Measurements from ENCODE around the gene DGKZ. TPM values are rescaled to one million over a fixed set of nuclear protein-coding genes. Genes with fewer than 3 reads are reported as not detected.

Gene DGKZ
- total RNA-seq, 3 donors from 2014 or later, result 42.3 to 46.5 (median 46.2) TPM

- peak in 1 of 3 donors; percentile 40 for TF ChIP-seq POLR2AphosphoS5 (IDR thresholded peaks at IDR 0.05)
- no peak for TF ChIP-seq POLR2A (IDR thresholded peaks at IDR 0.05)
- TF ChIP-seq, protein P1, sequence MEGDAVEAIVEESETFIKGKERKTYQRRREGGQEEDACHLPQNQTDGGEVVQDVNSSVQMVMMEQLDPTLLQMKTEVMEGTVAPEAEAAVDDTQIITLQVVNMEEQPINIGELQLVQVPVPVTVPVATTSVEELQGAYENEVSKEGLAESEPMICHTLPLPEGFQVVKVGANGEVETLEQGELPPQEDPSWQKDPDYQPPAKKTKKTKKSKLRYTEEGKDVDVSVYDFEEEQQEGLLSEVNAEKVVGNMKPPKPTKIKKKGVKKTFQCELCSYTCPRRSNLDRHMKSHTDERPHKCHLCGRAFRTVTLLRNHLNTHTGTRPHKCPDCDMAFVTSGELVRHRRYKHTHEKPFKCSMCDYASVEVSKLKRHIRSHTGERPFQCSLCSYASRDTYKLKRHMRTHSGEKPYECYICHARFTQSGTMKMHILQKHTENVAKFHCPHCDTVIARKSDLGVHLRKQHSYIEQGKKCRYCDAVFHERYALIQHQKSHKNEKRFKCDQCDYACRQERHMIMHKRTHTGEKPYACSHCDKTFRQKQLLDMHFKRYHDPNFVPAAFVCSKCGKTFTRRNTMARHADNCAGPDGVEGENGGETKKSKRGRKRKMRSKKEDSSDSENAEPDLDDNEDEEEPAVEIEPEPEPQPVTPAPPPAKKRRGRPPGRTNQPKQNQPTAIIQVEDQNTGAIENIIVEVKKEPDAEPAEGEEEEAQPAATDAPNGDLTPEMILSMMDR (IDR thresholded peaks at IDR 0.05), result peak in 1 of 3 donors; percentile 11
- H3K27me3 ChIP-seq, result no peaks in the 10 kb centered on the region
- H3K4me3 ChIP-seq, result peak overlapping the region; percentile 63 to 81 (median 75)
- peak overlapping the region; percentile 95 to 96 for H3K27ac ChIP-seq
- intact Hi-C loops (cut with DNase I; ENCODE audit: low total_unique reads), result loop anchor here (10.0 kb wide), 1 partner anchor 154 kb away; no protein-coding TSS in a partner anchor
- H3K4me1 ChIP-seq, result peaks cover 0 to 5% of the 10 kb centered on the region in 2 donors
- peak in 1 of 2 donors; percentile 56 for DNase-seq (ENCODE audit: low spot score in 2 of 2)
- no peaks in the 10 kb centered on the region for H3K36me3 ChIP-seq
- no peaks in the 10 kb centered on the region for H3K9me3 ChIP-seq
These were observed 33.2 kb downstream of the DGKZ start for GRCh38 chr11:46380340-46381047.

- intact Hi-C loops (cut with DNase I; ENCODE audit: low total_unique reads), result loop anchor here (10.0 kb wide), 1 partner anchor 154 kb away; no protein-coding TSS in a partner anchor
- H3K4me1 ChIP-seq, result peaks cover 0 to 5% of the 10 kb centered on the region in 2 donors
- DNase-seq (ENCODE audit: low spot score in 2 of 2), result no peak
- H3K27ac ChIP-seq, result peak within 1 kb of the TSS; percentile 95 to 96
- peak within 1 kb of the TSS; percentile 63 to 81 (median 75) for H3K4me3 ChIP-seq
- TF ChIP-seq POLR2AphosphoS5 (IDR thresholded peaks at IDR 0.05), result peak in 1 of 3 donors; percentile 1
- no peak for TF ChIP-seq POLR2A (IDR thresholded peaks at IDR 0.05)
- H3K27me3 ChIP-seq, result no peaks in the 10 kb centered on the region
- H3K9me3 ChIP-seq, result no peaks in the 10 kb centered on the region
- H3K36me3 ChIP-seq, result no peaks in the 10 kb centered on the region
These were observed 34.0 kb downstream of the DGKZ start, which contains the start of gene MDK for GRCh38 chr11:46381048-46381818. Gene MDK, plus strand, starts transcription at chr11:46381669. Its CDS starts 389 bp downstream, at chr11:46382058.

- Histone ChIP-seq H3K27me3 (no peaks in the 10 kb centered on the region), H3K4me3 (peak overlapping the region; percentile 63 to 81 (median 75)), H3K27ac (peak overlapping the region; percentile 95 to 96), H3K4me1 (peaks cover 0 to 5% of the 10 kb centered on the region in 2 donors), H3K36me3 (no peaks in the 10 kb centered on the region), H3K9me3 (no peaks in the 10 kb centered on the region)
- no peak for DNase-seq (ENCODE audit: low spot score in 2 of 2)
- TF ChIP-seq POLR2AphosphoS5 (IDR thresholded peaks at IDR 0.05) (no peak), POLR2A (IDR thresholded peaks at IDR 0.05) (no peak)
- TF ChIP-seq, protein P1 (IDR thresholded peaks at IDR 0.05), result no peak
- intact Hi-C loops (cut with DNase I; ENCODE audit: low total_unique reads), result loop anchor here (2.0 to 10.0 kb wide), 2 partner anchors 75 to 153 kb away; no protein-coding TSS in a partner anchor
These were observed 34.8 kb downstream of the DGKZ start for GRCh38 chr11:46381819-46382645.

- peaks cover 3 to 6% of the 10 kb centered on the region in 2 donors for H3K27me3 ChIP-seq
- DNase-seq (ENCODE audit: low spot score in 2 of 2), result no peak
- peaks cover 0 to 5% of the 10 kb centered on the region in 2 donors for H3K4me1 ChIP-seq
- no peaks in the 10 kb centered on the region for H3K36me3 ChIP-seq
- H3K27ac ChIP-seq, result no peak overlapping the region
- TF ChIP-seq POLR2AphosphoS5 (IDR thresholded peaks at IDR 0.05) (no peak), POLR2A (IDR thresholded peaks at IDR 0.05) (no peak)
- TF ChIP-seq, protein P1 (IDR thresholded peaks at IDR 0.05), result peak in 1 of 3 donors; percentile 35
- peak overlapping the region in 2 of 3 donors; percentile 75 to 81 for H3K4me3 ChIP-seq
- intact Hi-C loops (cut with DNase I; ENCODE audit: low total_unique reads), result loop anchor here (2.0 to 10.0 kb wide), 2 partner anchors 74 to 152 kb away; no protein-coding TSS in a partner anchor
- H3K9me3 ChIP-seq, result no peaks in the 10 kb centered on the region
These were observed 35.6 kb downstream of the DGKZ start for GRCh38 chr11:46382646-46383403.
